Tibial artery (tissue), 4 donors: ENCODE results near the gene ELMOD2.

Source experiments
- DNase-seq, 2 donors: peaks; one replicate each; pipeline ENCODE4 v3.0.0-alpha.2; 2019
- H3K27ac ChIP-seq, 2 donors: fragments of 200-600 bp; sonication (generic) in 1 of 2; 1 replicate in 1 of 2; 2 replicates in 1 of 2; pipeline ENCODE4 v1.5.1; 2018 to 2019; ENCODE audit warnings: mild to moderate bottlenecking in 1 of 2
- H3K27me3 ChIP-seq, 2 donors: fragments of 200-600 bp; sonication (generic) in 1 of 2; one replicate each; pipeline versions ENCODE4 v1.5.1 to v1.6.0; 2016 to 2019
- H3K36me3 ChIP-seq, 3 donors: fragments of 200-600 bp; sonication (generic) in 2 of 3; one replicate each; pipeline ENCODE4 v1.5.1; 2016 to 2019; ENCODE audit warnings: mild to moderate bottlenecking in 2 of 3
- H3K4me1 ChIP-seq, 4 donors: fragments of 200-600 bp; sonication (generic) in 2 of 4; 1 replicate in 3 of 4; 2 replicates in 1 of 4; pipeline ENCODE4 v1.5.1; 2016 to 2019
- H3K4me3 ChIP-seq, 2 donors: fragments of 200-600 bp; sonication (generic) in 1 of 2; 1 replicate in 1 of 2; 2 replicates in 1 of 2; pipeline ENCODE4 v1.5.1; 2018 to 2019; ENCODE audit warnings: mild to moderate bottlenecking in 2 of 2
- H3K9me3 ChIP-seq, 3 donors: fragments of 200-600 bp; sonication (generic) in 1 of 3; one replicate each; pipeline ENCODE4 v1.5.1; 2016 to 2019
- intact Hi-C: fragments of 100-400 bp; cut with DNase I; formaldehyde crosslinking; loops from one replicate; pipeline ENCODE4 v1.15.0; 2023; ENCODE audit warnings: low total_unique reads
- TF ChIP-seq, protein P1 (sequence below), 2 experiments: fragments of 200-600 bp in 1 of 2; fragments of 450-650 bp in 1 of 2; IDR thresholded peaks; one replicate each; pipeline ENCODE4 v1.5.1; 2017 to 2019; ENCODE audit warnings: antibody characterized with exemption in 2 of 2, mild to moderate bottlenecking in 1 of 2, moderate library complexity in 1 of 2

Gene ELMOD2

DNA sequence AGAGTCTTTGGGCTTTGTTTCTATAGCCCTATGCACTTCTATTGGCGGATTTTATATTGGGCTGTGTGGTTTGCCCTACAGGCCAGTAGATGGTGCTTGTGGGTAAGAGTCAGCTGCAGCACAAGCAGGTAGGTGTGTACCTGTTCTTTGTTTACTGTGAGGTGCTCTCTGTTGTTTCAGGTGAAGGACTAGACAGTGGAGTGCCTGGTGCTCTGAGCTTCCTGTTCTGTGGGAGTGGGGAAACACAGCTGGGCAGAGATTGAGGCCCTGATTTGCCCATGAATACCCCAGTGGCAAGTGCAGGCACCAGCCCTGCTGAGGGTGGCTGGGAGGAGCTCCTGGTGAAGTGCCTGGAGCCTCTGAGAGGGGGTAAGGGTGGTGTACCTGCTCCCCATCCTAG is 71.1 kb downstream of the ELMOD2 start:
- intact Hi-C loops = no loop called here
- no peaks in the 10 kb centered on the region for H3K27me3 ChIP-seq

DNA sequence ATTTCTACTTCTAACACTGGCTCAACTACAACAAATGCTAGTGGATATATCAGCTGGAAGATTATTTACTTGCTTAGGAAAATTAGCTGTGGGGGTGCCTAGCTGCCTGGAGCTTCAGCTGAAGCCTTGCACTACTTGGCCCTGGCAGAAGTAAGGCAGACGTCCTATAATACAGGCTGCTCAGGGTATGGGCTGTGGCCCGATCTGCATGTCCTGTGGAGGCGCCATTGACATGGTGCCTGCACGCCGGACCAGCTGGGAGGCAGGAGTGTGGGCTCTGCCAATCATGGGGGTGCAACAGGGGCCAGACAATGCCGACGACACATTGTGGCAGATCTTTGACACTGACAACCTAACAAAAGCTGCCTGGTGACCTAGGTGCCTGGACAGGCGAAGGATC is 76.4 kb downstream of the ELMOD2 start:
- Histone ChIP-seq H3K4me3 (no peak overlapping the region), H3K4me1 (no peaks in the 10 kb centered on the region), H3K36me3 (no peaks in the 10 kb centered on the region), H3K27me3 (no peaks in the 10 kb centered on the region), H3K27ac (no peak overlapping the region), H3K9me3 (no peaks in the 10 kb centered on the region)
- no peak for DNase-seq
- intact Hi-C loops = loop anchor here (10.0 kb wide), 1 partner anchor 236 kb away; no protein-coding TSS in a partner anchor
- TF ChIP-seq, protein P1, sequence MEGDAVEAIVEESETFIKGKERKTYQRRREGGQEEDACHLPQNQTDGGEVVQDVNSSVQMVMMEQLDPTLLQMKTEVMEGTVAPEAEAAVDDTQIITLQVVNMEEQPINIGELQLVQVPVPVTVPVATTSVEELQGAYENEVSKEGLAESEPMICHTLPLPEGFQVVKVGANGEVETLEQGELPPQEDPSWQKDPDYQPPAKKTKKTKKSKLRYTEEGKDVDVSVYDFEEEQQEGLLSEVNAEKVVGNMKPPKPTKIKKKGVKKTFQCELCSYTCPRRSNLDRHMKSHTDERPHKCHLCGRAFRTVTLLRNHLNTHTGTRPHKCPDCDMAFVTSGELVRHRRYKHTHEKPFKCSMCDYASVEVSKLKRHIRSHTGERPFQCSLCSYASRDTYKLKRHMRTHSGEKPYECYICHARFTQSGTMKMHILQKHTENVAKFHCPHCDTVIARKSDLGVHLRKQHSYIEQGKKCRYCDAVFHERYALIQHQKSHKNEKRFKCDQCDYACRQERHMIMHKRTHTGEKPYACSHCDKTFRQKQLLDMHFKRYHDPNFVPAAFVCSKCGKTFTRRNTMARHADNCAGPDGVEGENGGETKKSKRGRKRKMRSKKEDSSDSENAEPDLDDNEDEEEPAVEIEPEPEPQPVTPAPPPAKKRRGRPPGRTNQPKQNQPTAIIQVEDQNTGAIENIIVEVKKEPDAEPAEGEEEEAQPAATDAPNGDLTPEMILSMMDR (IDR thresholded peaks at IDR 0.05) = no peak

More for the DNA sequence above, 71.1 kb downstream of the ELMOD2 start:
- DNase-seq = no peak
- H3K4me3 ChIP-seq = no peak overlapping the region
- H3K9me3 ChIP-seq = no peaks in the 10 kb centered on the region
- TF ChIP-seq, protein P1 (IDR thresholded peaks at IDR 0.05) = no peak
- H3K4me1 ChIP-seq = no peaks in the 10 kb centered on the region
- no peak overlapping the region for H3K27ac ChIP-seq
- no peaks in the 10 kb centered on the region for H3K36me3 ChIP-seq

DNA sequence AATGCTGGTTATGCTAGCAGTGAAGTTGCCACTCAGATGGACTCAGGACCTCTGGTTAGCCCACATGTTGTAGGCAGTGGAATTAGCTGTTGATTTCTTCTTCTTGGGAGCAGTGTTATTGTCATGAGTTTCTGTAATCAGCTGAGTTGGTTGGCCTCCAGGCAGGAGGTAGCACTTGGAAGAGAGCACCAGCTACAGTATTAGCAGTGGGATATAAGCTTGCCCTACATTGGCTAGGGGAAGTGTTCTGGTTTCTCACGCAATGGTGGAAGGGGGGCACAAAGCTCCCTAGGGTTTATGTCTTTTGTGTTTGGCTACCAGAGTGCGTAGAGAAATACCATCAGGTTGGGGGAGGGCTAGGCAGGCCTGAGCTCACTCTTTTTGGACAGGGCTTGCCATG is 78.7 kb downstream of the ELMOD2 start:
- no peaks in the 10 kb centered on the region for H3K36me3 ChIP-seq
- intact Hi-C loops = loop anchor here (10.0 kb wide), 1 partner anchor 238 kb away; no protein-coding TSS in a partner anchor
- TF ChIP-seq, protein P1 (IDR thresholded peaks at IDR 0.05) = no peak
- no peaks in the 10 kb centered on the region for H3K27me3 ChIP-seq
- no peak overlapping the region for H3K4me3 ChIP-seq
- H3K9me3 ChIP-seq = no peaks in the 10 kb centered on the region
- no peak for DNase-seq
- H3K27ac ChIP-seq = no peak overlapping the region
- no peaks in the 10 kb centered on the region for H3K4me1 ChIP-seq

DNA sequence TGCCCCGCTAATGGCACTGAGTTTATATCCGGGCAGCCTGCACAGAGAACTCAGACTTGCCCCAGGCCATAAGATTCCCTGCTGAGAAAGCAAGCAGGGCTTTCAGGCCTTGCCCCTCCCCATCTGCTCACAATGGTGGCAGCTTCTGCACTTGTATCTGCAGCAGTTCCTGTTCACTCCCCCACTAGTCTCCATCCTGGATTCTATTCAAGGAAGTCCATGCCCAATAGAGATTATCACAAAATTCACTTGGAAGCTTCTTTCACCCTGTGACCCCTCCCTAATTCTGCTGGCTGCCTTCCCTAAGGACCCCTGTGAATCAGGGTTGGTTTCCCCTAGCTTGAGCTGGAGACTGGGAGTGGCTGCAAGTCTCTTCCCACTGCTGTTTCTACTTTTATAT is 79.3 kb downstream of the ELMOD2 start:
- Histone ChIP-seq H3K27me3 (no peaks in the 10 kb centered on the region), H3K4me3 (no peak overlapping the region), H3K4me1 (no peaks in the 10 kb centered on the region), H3K36me3 (no peaks in the 10 kb centered on the region), H3K9me3 (no peaks in the 10 kb centered on the region), H3K27ac (no peak overlapping the region)
- TF ChIP-seq, protein P1 (IDR thresholded peaks at IDR 0.05) = no peak
- DNase-seq = no peak
- intact Hi-C loops = loop anchor here (10.0 kb wide), 1 partner anchor 238 kb away; no protein-coding TSS in a partner anchor
